Motor neuron (in vitro differentiated cells): Measurements from ENCODE around the gene PLB1. TPM values are rescaled to one million over a fixed set of nuclear protein-coding genes. Genes with fewer than 3 reads are reported as not detected.
A peak's percentile ranks its signal among the peaks of the same experiment; 100 is the strongest.

Source experiments
- ATAC-seq, 8 experiments: fragments of 200-7000 bp; cut with Tn5 transposase; replicated peaks in 6 of 8; 2 replicates each; pipeline ENCODE4 v1.8.0; 2021; ENCODE audit warnings: mild to moderate bottlenecking in 8 of 8, moderate library complexity in 8 of 8
- H3K27ac ChIP-seq, 2 donors: fragments of 250-450 bp; sonication (Bioruptor Pico); 2 replicates each; pipeline ENCODE4 v1.9.0; 2021; ENCODE audit warnings: antibody characterized with exemption in 2 of 2, mild to moderate bottlenecking in 2 of 2, moderate library complexity in 1 of 2
- H3K4me1 ChIP-seq, 2 donors: fragments of 250-450 bp; sonication (Bioruptor Pico); replicated peaks in 1 of 2; 2 replicates each; pipeline ENCODE4 v1.6.1; 2021; ENCODE audit warnings: antibody characterized with exemption in 2 of 2, mild to moderate bottlenecking in 2 of 2, moderate library complexity in 1 of 2
- H3K4me3 ChIP-seq, 5 donors: fragments of 250-450 bp; sonication (Bioruptor Pico); 2 replicates each; pipeline ENCODE4 v1.9.0; 2021; ENCODE audit warnings: antibody characterized with exemption in 5 of 5, mild to moderate bottlenecking in 5 of 5, moderate library complexity in 4 of 5
- WGBS, 10 experiments: fragments of 450-650 bp; shearing (Covaris generic); methylation state at CpG; one replicate each; pipeline ENCODE4 v1.0.0; 2022; 5-methylcytosine and 5-hydroxymethylcytosine counted together
- in situ Hi-C, 9 experiments: fragments of 400-800 bp; cut with MboI; loops; one replicate each; pipeline ENCODE4 v1.15.0; 2021; ENCODE audit warnings: low sequenced_read_pairs in 9 of 9, low pct_unique_long_range_greater_than_20kb in 2 of 9; ENCODE audit not compliant: unreplicated experiment in 9 of 9
- total RNA-seq, 8 experiments: library from RNA; unstranded; fragments of 300-600 nt; gene quantifications; 2 replicates each; pipeline versions ENCODE4 v1.2.3 to v1.2.4, GENCODE V29; 2022

PLB1 gene
- total RNA-seq, 8 experiments from 2014 or later = 0.49 to 3.3 (median 1.3) TPM

DNA sequence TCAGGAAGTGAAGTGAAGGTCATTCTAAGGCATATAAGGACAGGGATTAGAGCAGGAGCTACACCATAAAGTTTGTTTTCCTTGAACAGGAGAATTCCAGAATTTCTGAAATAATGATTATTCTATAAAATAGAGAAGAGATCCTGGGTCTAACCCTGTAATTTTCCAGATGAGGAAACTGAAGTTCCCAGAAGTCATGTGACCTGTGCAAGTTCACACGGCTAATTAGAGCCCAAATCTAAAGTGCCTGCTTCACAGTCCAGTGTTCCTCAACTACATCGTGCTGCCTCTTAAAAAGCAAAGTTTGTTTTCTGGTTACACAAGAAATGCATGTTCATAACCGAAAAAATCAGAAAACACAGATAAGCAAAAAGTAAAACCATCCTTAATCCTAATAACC lies 34.9 kb downstream of the PLB1 start:
- in situ Hi-C loops = no loop called here
- WGBS, 10 experiments = 7 to 100% (median 65%) methylated on average over 1 to 3 of the region's 3 CpGs; no CpG with 5 or more reads in 1 of the 10 experiments
- no peak for ATAC-seq
- H3K27ac ChIP-seq = no peak overlapping the region
- H3K4me3 ChIP-seq = no peak overlapping the region
- H3K4me1 ChIP-seq = peaks cover 5 to 14% of the 10 kb centered on the region in 2 donors

DNA sequence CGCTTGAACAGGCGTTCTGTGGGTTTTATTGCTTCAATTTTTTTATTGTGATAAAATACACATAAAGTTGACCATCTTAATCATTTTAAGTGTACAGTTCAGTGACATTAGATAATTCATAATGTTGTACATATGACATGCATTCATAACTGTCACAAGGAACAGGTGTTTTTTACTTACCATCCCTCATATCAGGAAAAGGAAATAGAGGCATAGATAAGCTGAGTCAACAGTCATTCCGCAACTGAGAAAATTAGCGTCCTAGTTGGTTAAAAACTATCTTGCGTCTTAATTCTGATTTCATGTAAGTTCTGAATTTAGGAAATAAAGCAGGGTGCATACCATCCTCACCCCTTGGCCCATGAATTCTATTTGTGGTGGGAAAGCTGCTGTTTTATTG lies 36.5 kb downstream of the PLB1 start:
- H3K27ac ChIP-seq = no peak overlapping the region
- no peak for ATAC-seq
- in situ Hi-C loops = no loop called here
- WGBS, 10 experiments = 56 to 100% (median 86%) methylated on average over 1 to 5 of the region's 5 CpGs
- H3K4me1 ChIP-seq = peaks cover 0 to 9% of the 10 kb centered on the region in 2 donors
- no peak overlapping the region for H3K4me3 ChIP-seq

DNA sequence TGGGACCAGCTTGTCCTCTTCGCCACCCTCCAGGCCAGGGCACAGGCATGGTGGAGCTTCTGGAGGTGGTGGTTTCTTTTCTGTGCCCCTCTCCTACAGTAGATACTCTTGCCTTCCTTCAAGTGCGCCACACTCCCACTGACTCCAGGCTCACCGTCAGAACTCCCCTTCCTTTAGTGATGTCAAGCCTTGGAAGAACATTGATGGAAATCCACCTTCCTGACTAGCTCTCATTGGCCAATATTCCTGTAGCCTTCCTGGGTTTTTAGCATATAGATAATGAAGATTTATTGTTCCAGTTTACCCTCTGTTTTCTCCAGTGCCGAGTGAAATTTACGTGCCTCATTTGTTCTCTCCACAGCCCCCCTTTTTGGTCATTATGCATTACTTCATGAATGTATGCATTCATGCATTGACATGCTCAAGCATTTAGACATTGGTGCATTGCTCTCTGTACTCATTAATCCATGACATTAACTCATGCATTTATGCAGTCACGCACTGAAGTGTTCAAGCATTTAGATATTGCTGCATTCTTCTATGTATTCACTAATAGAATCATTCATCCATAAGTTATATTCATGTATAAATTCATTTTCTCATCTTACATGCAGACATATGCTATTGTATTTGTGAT lies 37.3 kb downstream of the PLB1 start:
- 0 to 89% (median 57%) methylated on average over 2 to 6 of the region's 6 CpGs for WGBS, 10 experiments
- in situ Hi-C loops = no loop called here
- peaks cover 0 to 9% of the 10 kb centered on the region in 2 donors for H3K4me1 ChIP-seq
- peak in 6 of 8 experiments; percentile 25 to 90 (median 60) for ATAC-seq
- H3K27ac ChIP-seq = no peak overlapping the region
- no peak overlapping the region for H3K4me3 ChIP-seq

DNA sequence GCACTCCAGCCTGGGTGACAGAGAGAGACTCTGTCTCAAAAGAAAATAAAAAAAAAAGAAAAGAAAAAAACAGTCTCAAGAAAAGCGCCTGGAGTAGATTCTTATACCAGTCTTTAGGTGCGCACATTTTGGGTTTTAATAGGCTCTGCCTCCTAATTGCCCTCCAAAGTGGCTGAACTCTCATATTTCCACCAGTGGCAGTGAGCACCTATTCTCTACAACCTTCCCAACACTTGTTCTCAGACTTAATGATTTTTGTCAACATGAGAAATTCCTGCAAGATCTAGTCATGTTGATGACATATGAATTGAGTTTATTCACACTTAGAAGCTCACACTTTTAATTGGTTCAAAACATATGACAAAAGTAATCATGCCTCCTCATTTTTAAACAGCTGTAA lies 39.0 kb downstream of the PLB1 start:
- in situ Hi-C loops = no loop called here
- no peak overlapping the region for H3K4me3 ChIP-seq
- 50 to 100% (median 85%) methylated on average over 1 to 2 of the region's 2 CpGs; no CpG with 5 or more reads in 1 of the 10 experiments for WGBS, 10 experiments
- peaks cover 0 to 9% of the 10 kb centered on the region in 2 donors for H3K4me1 ChIP-seq
- no peak for ATAC-seq
- no peak overlapping the region for H3K27ac ChIP-seq

DNA sequence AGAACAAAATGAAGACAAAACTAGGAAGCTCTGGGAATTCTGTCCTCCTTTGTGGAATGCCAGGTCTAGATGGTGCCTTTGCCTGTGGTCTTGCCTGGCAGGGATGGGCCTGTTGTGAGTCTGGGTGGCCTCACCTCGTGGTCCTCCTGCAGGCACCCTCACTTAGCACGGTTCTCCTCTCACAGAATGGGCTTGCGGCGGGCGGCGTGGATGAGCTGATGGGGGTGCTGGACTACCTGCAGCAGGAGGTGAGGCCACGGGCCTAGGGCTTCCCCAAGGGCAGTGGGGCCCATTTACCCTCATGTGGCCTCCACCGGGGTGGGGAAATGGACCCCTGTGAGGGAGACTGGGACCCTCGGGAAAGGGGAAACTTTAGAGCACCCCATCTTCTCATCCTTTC lies 42.3 kb downstream of the PLB1 start:
- no peak overlapping the region for H3K27ac ChIP-seq
- in situ Hi-C loops = no loop called here
- peaks cover 0 to under 1% of the 10 kb centered on the region in 2 donors for H3K4me1 ChIP-seq
- H3K4me3 ChIP-seq = no peak overlapping the region
- ATAC-seq = no peak
- 20 to 94% (median 82%) methylated on average over 1 to 5 of the region's 9 CpGs; no CpG with 5 or more reads in 5 of the 10 experiments for WGBS, 10 experiments

DNA sequence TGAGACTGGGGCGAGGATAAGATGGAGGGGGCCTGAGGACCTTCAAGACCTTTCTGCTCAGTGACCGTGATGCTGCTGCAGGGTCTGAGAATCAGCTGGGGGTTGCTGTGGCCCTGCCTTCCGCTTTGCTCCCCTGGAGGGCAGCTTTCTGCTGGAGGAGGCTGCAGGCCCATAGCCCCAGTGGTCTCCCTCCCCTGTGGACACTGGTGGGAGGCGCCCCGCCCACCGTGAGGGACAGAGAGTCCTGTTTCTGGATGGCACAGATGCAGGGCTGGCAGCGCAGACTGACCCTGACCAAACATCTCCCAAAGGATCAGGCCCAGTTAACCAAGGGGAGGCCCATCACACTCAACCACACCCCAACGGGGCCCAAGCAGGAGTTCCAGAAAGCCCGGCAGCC lies 42.8 kb downstream of the PLB1 start:
- Histone ChIP-seq H3K27ac (no peak overlapping the region), H3K4me3 (no peak overlapping the region), H3K4me1 (peaks cover 2% of the 10 kb centered on the region in 2 donors)
- WGBS, 10 experiments = 20 to 88% (median 80%) methylated on average over 1 to 4 of the region's 9 CpGs; no CpG with 5 or more reads in 6 of the 10 experiments
- in situ Hi-C loops = no loop called here
- no peak for ATAC-seq

DNA sequence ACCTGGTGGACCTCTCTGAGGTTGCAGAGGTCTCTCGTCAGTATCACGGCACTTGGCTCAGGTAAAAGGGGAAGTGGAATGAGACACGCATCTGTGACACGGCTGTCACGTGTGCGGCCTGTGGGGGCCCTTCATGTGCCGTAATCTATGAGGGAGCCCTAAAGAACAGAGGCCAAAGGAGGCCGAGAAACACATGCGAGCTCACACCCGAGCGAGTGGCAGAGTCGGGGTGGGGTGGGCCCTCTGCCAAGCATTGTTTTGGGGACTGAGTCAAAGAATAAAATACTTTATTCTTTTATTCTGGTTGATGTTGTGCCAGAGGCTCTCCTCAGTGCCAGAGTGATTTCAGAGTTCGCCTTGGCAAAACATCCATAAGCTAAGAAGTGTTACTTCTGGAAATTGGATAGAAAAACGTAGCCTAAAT lies 43.3 kb downstream of the PLB1 start:
- ATAC-seq = no peak
- H3K4me3 ChIP-seq = no peak overlapping the region
- H3K27ac ChIP-seq = no peak overlapping the region
- H3K4me1 ChIP-seq = peaks cover 7% of the 10 kb centered on the region in 2 donors
- 40 to 100% (median 74%) methylated on average over 1 to 8 of the region's 14 CpGs; no CpG with 5 or more reads in 2 of the 10 experiments for WGBS, 10 experiments
- in situ Hi-C loops = no loop called here

DNA sequence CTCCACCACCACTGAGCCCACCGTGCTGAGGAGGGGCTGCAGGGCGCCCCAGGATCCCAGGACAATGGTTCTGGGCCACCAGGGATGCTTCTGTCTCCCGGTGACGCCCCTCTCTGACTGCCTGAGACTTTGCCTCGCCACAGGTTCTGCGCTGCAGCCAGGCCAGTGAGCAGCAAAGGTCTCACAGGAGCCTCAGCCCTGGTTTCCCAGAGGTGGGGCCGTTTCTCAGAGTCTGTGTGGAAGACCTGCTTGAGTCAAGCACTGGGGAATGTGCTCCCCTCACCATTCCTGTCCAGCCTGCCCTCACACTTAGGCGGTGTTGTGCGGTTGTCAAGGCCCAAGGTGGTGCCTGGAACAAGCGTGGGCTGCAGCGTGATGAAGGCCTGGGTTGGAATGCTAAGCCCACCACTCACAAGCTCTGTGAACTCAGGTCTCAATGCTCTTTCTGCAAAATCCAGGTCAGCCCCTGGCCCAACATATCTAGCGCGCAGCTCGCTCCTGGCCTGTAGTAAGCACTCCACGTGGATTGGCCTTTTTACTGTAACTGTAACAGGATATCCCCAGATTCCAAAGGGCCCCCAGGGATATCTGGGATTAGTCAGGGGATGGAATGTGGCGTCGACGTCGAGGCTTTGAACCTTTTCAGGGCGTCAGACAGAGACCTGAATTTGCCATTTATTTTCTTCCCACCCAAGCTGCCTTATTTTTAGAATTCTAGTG lies 47.6 kb downstream of the PLB1 start:
- 54 to 100% (median 88%) methylated on average over 2 to 11 of the region's 20 CpGs; no CpG with 5 or more reads in 2 of the 10 experiments for WGBS, 10 experiments
- peak in 1 of 8 experiments; percentile 31 for ATAC-seq
- no peak overlapping the region for H3K27ac ChIP-seq
- no peak overlapping the region for H3K4me3 ChIP-seq
- in situ Hi-C loops = no loop called here
- H3K4me1 ChIP-seq = peaks cover 14 to 17% of the 10 kb centered on the region in 2 donors

DNA sequence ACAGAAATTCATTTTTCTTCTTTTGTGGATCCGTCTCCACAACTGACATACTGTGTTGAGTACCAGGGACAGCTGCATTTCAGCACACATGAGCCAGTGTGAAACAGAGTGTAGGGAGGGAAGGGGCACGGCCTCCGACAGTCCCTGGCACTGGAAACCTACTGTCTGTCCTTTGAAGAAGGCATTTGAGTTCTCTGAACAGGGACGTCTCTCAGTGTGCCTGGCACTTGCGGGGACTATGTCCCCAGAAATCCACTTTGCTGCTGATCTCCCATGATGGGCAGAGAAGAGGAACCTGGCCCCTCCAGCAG lies 48.1 kb downstream of the PLB1 start:
- ATAC-seq = peak in 4 of 8 experiments; percentile 16 to 47 (median 22)
- peaks cover 14 to 17% of the 10 kb centered on the region in 2 donors for H3K4me1 ChIP-seq
- no peak overlapping the region for H3K4me3 ChIP-seq
- in situ Hi-C loops = no loop called here
- no peak overlapping the region for H3K27ac ChIP-seq
- 20 to 100% (median 67%) methylated on average over 1 to 2 of the region's 5 CpGs; no CpG with 5 or more reads in 4 of the 10 experiments for WGBS, 10 experiments

DNA sequence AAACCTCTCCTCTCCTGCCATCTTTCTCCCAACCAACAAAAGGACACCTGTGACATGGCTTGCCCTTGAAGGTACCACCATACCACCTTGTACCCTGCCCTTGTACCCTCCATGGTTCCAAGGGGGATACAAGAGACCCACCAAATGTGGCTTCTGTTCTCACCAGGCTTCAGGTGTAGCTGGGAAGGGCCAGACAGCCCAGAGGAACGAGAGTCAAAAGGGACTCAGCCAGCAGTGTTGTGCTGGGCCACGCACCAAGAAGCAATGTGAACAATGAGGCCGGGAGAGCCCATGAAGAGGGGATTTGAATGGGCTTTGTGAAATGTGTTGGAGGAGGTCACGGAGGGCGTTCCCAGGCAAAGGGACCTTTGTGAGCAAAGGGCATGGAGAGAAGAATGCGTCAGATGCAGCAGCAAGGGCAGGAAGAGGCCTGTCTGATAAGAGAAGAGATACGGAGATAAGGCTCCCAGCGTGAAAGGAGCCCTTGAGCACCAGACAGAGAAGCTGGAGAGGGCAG lies 48.6 kb downstream of the PLB1 start:
- WGBS, 10 experiments = 17 to 85% (median 43%) methylated on average over 2 to 7 of the region's 8 CpGs; no CpG with 5 or more reads in 4 of the 10 experiments
- Histone ChIP-seq H3K4me1 (peaks cover 14 to 17% of the 10 kb centered on the region in 2 donors), H3K27ac (no peak overlapping the region), H3K4me3 (no peak overlapping the region)
- peak in 5 of 8 experiments; percentile 27 to 47 (median 45) for ATAC-seq
- in situ Hi-C loops = no loop called here

DNA sequence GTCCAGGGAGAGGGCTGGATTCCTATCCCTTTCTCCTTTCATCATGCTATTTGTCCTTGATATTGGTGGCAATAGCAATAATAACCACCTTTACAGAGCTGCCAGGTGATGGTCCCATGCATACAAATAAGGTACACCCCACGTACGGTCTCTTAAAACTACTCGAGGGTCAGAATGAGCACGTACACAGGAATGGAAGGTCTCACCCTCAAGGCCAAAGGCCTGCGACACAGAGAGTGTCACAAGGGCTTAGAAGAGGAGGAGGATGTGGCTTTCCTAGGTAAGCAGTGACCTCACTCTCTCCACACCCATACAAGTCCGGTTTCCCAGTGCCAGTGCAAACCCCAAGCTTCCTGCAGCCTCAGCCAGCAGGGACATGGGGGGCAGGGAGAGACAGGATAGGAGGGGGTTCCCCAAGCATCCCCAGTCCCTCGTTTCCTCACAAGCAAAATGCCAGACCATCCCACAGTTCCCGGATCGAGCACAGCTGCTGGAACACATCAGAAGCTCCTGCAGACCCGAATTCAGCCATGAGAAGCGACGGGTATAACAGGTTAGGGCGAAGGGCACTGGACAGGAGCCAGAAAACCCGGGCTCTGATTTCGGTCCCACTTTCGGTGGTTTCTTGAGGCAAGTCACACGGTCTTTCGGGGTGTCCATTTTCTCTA lies 49.2 kb downstream of the PLB1 start:
- WGBS, 10 experiments = 71 to 81% (median 76%) methylated on average over 3 to 7 of the region's 18 CpGs; no CpG with 5 or more reads in 5 of the 10 experiments
- H3K4me1 ChIP-seq = peaks cover 14 to 17% of the 10 kb centered on the region in 2 donors
- H3K4me3 ChIP-seq = no peak overlapping the region
- ATAC-seq = no peak
- in situ Hi-C loops = no loop called here
- no peak overlapping the region for H3K27ac ChIP-seq

DNA sequence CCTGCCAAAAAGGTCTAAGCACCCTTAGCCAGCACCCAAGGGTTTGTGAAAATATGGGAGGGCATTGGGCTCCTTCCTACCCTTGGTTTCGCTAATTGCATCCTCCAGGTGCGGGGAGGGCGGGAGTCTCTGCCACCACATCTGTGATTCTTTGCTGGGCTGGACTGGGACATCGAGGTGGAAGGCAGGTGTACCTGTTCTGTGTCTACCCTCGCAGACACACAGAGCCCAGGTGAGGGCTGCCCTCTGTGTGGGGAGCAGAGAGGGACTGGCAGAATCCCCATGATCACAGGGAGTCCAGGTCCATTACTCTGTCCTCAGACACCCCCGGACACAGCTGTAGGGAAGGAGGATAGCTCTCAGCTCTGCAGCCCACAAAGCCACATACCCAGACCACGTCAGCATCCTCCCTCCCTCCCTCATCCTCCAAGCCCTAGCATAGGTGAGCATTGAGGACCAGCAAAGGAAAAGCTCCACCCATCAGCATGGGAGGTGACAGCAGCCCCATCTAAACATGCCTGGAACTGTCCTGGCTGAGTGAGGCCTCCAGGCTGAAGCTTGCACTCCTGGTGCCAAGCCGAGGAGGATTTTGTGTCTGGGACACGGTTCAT lies 49.8 kb downstream of the PLB1 start:
- Histone ChIP-seq H3K27ac (no peak overlapping the region), H3K4me1 (peaks cover 14 to 17% of the 10 kb centered on the region in 2 donors), H3K4me3 (no peak overlapping the region)
- in situ Hi-C loops = no loop called here
- ATAC-seq = no peak
- WGBS, 10 experiments = 83 to 100% (median 93%) methylated on average over 1 to 6 of the region's 9 CpGs; no CpG with 5 or more reads in 6 of the 10 experiments
